ENCODE data around the gene ANO4. TPM values are rescaled to one million over a fixed set of nuclear protein-coding genes. Genes with fewer than 3 reads are reported as not detected.

ANO4 gene
- total RNA-seq, 2 experiments from 2014 or later: not detected

DNA sequence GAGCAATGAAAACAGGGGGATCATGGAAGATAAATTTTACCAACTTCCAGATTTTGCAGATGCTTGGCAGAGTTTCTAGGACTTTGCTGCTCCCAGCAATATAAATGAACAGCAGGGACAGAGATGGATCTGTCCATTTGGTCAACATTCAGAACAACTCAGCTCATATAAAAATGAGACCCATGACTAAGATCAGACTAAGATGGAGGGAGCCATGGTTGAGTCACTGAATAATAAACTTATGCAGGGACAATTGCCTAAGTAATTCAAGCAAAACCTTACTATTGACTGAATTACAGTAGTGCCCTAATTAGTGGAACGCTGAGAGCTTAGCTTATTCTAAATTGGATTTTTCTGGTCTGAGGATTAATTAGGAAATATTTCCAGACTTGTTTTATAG is 210.3 kb downstream of the ANO4 start:
- H3K4me1 Mint-ChIP-seq (ENCODE audit: low read depth): no peaks in the 10 kb centered on the region
- ATAC-seq (no peak), DNase-seq (no peak)
- no peak for TF ChIP-seq CTCF (IDR thresholded peaks at IDR 0.05)
- H3K9me3 Mint-ChIP-seq: peaks cover 12% of the 10 kb centered on the region
- POLR2A ChIA-PET: no interaction called here
- intact Hi-C loops (cut with micrococcal nuclease): no loop called here
- CTCF ChIA-PET: no interaction called here
- no peaks in the 10 kb centered on the region for H3K27me3 Mint-ChIP-seq
- no peak overlapping the region for H3K4me3 Mint-ChIP-seq
- H3K27ac Mint-ChIP-seq: no peak overlapping the region
- H3K36me3 Mint-ChIP-seq (ENCODE audit: low read depth): no peaks in the 10 kb centered on the region

DNA sequence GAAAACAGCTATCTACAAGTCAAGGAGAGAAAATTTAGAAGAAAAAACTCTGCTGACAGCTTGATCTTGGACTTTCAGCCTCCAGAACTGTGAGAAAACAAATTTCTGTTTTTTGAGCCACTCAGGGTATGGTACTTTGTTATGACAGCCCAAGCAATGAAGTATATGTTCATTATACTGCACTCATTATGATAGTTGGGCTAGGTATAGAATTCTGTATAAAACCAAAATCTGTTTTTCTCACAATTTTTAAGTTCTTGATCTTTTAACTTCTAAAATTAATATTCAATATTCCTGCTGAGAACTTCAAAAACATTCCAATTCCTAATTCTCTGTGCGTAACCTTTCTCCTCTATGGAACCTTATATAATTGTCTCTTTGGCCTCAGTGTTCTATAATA is 214.7 kb downstream of the ANO4 start:
- Mint-ChIP-seq H3K27ac (no peak overlapping the region), H3K27me3 (no peaks in the 10 kb centered on the region), H3K36me3 (ENCODE audit: low read depth) (no peaks in the 10 kb centered on the region), H3K4me3 (no peak overlapping the region), H3K4me1 (ENCODE audit: low read depth) (no peaks in the 10 kb centered on the region), H3K9me3 (peaks cover 14% of the 10 kb centered on the region)
- no peak for DNase-seq
- ChIA-PET CTCF (no interaction called here), POLR2A (interaction anchor here (0.6 kb wide), 1 partner anchor 449 kb away, joined by 3 read pairs; no protein-coding TSS in a partner anchor)
- no peak for ATAC-seq
- TF ChIP-seq CTCF (IDR thresholded peaks at IDR 0.05): no peak
- intact Hi-C loops (cut with micrococcal nuclease): no loop called here

- no peak overlapping the region for H3K4me3 Mint-ChIP-seq
- ATAC-seq: no peak
- no peak for DNase-seq
- H3K27ac Mint-ChIP-seq: no peak overlapping the region
- intact Hi-C loops (cut with micrococcal nuclease): no loop called here
- ChIA-PET CTCF (no interaction called here), POLR2A (no interaction called here)
- no peaks in the 10 kb centered on the region for H3K4me1 Mint-ChIP-seq (ENCODE audit: low read depth)
- H3K36me3 Mint-ChIP-seq (ENCODE audit: low read depth): no peaks in the 10 kb centered on the region
- no peak for TF ChIP-seq CTCF (IDR thresholded peaks at IDR 0.05)
- peaks cover 14% of the 10 kb centered on the region for H3K9me3 Mint-ChIP-seq
- H3K27me3 Mint-ChIP-seq: no peaks in the 10 kb centered on the region
These were observed 216.3 kb downstream of the ANO4 start for GRCh38 chr12:101010896-101011295.

GRCh38 chr12:101013993-101014392 is 219.4 kb downstream of the ANO4 start:
- POLR2A ChIA-PET: no interaction called here
- CTCF ChIA-PET: no interaction called here
- ATAC-seq: no peak

DNA sequence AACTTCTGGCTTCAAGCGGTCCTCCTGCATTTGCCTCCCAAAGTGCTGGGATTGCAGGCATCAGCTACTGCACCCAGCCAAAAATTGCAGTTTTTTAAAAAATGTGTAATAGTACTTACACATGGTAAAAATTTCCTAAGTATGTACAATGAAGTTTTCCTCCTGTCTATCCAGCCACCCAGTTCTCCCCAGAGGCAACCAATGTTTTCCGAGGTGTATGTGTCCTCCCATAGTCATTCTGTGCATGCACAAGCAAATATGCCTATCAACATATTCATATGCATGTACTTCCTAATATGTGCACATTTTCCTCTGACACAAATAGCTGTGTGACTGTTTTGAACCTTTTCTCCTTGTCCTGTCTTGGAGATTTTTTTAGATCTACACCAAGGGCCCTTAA is 220.5 kb downstream of the ANO4 start:
- no peak for ATAC-seq
- Mint-ChIP-seq H3K36me3 (ENCODE audit: low read depth) (no peaks in the 10 kb centered on the region), H3K4me3 (no peak overlapping the region), H3K9me3 (peaks cover under 1% of the 10 kb centered on the region), H3K4me1 (ENCODE audit: low read depth) (no peaks in the 10 kb centered on the region), H3K27me3 (no peaks in the 10 kb centered on the region), H3K27ac (no peak overlapping the region)
- no peak for TF ChIP-seq CTCF (IDR thresholded peaks at IDR 0.05)
- ChIA-PET CTCF (no interaction called here), POLR2A (no interaction called here)
- no peak for DNase-seq
- intact Hi-C loops (cut with micrococcal nuclease): no loop called here

More at GRCh38 chr12:101013993-101014392, 219.4 kb downstream of the ANO4 start:
- H3K4me3 Mint-ChIP-seq: no peak overlapping the region
- DNase-seq: no peak
- H3K4me1 Mint-ChIP-seq (ENCODE audit: low read depth): no peaks in the 10 kb centered on the region
- H3K36me3 Mint-ChIP-seq (ENCODE audit: low read depth): no peaks in the 10 kb centered on the region
- H3K9me3 Mint-ChIP-seq: peaks cover 10% of the 10 kb centered on the region
- TF ChIP-seq CTCF (IDR thresholded peaks at IDR 0.05): no peak
- no peak overlapping the region for H3K27ac Mint-ChIP-seq
- H3K27me3 Mint-ChIP-seq: no peaks in the 10 kb centered on the region
- intact Hi-C loops (cut with micrococcal nuclease): no loop called here

Measured in activated CD8-positive, alpha-beta T cell treated with anti-CD3 and anti-CD28 coated beads for 36 hours (primary cell).